Thoracic aorta (tissue), 2 donors: ENCODE measurements around the gene CRB2. TPM values are rescaled to one million over a fixed set of nuclear protein-coding genes. Genes with fewer than 3 reads are reported as not detected.

ENCODE experiments used
- ATAC-seq: fragments of 150-250 bp; one replicate; pipeline ENCODE4 v1.8.0; 2017; ENCODE audit warnings: low read depth; ENCODE audit not compliant: insufficient number of reproducible peaks, low FRiP score
- DNase-seq: peaks from one replicate; pipeline ENCODE4 v3.0.0-alpha.2; 2020; ENCODE audit warnings: low spot score
- H3K27ac ChIP-seq, 2 donors: fragments of 200-600 bp; sonication (generic); 1 replicate in 1 of 2; 2 replicates in 1 of 2; pipeline ENCODE4 v1.5.1; 2016; ENCODE audit warnings: mild to moderate bottlenecking in 2 of 2, moderate library complexity in 2 of 2
- H3K27me3 ChIP-seq: fragments of 200-600 bp; sonication (generic); replicated peaks from 2 replicates; pipeline ENCODE4 v1.6.0; 2016; ENCODE audit warnings: mild to moderate bottlenecking; ENCODE audit not compliant: insufficient read depth
- H3K36me3 ChIP-seq: fragments of 200-600 bp; sonication (generic); one replicate; pipeline ENCODE4 v1.5.1; 2016
- H3K4me1 ChIP-seq, 2 donors: fragments of 200-600 bp; sonication (generic); 1 replicate in 1 of 2; 2 replicates in 1 of 2; pipeline versions ENCODE4 v1.5.1 to v1.6.0; 2016; ENCODE audit warnings: low read depth in 2 of 2, mild to moderate bottlenecking in 1 of 2; ENCODE audit not compliant: control insufficient read depth in 1 of 2
- H3K4me3 ChIP-seq: fragments of 200-600 bp; sonication (generic); 2 replicates; pipeline ENCODE4 v1.5.1; 2016; ENCODE audit warnings: mild to moderate bottlenecking
- H3K9me3 ChIP-seq: fragments of 200-600 bp; sonication (generic); 2 replicates; pipeline ENCODE4 v1.5.1; 2016
- total RNA-seq, 2 donors: library from RNA; depleted of rRNA; stranded (reverse); fragments of >200 nt; gene quantifications; one replicate each; pipeline versions ENCODE4 v1.1.0 to v1.2.3, GENCODE V29; 2016
- TF ChIP-seq, protein P1 (sequence below): fragments of 200-600 bp; sonication (generic); IDR thresholded peaks from one replicate; pipeline ENCODE4 v1.5.1; 2019; ENCODE audit warnings: antibody characterized with exemption

Gene CRB2
- total RNA-seq, 2 donors from 2014 or later = not detected

DNA sequence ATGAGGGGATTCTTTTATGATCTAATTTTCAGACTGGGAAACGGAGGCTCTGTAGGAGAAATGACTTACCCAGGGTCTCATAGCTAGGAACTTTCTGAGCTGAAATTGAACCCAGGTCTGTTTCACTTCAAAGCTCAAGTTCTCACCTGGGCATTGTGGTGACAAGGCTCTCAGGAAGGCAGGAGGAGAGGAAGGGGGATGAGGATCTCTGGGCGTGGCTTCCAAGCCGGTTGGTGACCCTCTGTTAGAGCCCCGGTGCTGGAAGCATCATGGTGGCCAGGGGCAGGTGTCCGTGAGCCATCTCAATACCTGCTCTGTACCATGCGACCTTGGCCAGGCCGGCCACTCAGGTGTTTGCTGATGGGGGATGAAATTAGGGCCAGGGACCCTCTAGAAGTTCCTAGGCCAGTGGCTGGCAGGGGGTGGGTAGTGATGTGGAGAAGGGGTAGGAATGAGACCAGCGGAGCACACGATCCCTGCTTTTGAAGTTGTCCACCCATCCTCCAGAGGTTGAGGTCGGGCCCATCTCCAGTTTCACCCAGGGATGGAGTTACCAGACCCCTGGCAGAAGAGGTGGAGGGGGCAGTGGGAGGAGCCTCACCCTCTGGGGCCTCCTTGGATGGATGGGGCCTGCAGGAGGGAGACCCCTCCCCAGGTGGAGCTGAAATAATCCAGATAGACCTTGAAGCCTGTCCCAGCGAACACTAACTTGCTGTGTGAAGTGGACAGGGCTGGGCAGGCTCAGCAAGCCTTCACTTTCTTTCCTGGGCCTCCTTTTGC is 5.9 kb downstream of the CRB2 start:
- H3K27me3 ChIP-seq = no peaks in the 10 kb centered on the region
- H3K36me3 ChIP-seq = no peaks in the 10 kb centered on the region
- TF ChIP-seq, protein P1, sequence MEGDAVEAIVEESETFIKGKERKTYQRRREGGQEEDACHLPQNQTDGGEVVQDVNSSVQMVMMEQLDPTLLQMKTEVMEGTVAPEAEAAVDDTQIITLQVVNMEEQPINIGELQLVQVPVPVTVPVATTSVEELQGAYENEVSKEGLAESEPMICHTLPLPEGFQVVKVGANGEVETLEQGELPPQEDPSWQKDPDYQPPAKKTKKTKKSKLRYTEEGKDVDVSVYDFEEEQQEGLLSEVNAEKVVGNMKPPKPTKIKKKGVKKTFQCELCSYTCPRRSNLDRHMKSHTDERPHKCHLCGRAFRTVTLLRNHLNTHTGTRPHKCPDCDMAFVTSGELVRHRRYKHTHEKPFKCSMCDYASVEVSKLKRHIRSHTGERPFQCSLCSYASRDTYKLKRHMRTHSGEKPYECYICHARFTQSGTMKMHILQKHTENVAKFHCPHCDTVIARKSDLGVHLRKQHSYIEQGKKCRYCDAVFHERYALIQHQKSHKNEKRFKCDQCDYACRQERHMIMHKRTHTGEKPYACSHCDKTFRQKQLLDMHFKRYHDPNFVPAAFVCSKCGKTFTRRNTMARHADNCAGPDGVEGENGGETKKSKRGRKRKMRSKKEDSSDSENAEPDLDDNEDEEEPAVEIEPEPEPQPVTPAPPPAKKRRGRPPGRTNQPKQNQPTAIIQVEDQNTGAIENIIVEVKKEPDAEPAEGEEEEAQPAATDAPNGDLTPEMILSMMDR = no peak
- ATAC-seq = no peak
- no peak for DNase-seq
- no peaks in the 10 kb centered on the region for H3K9me3 ChIP-seq
- no peak overlapping the region for H3K27ac ChIP-seq
- no peaks in the 10 kb centered on the region for H3K4me1 ChIP-seq
- H3K4me3 ChIP-seq = no peak overlapping the region

DNA sequence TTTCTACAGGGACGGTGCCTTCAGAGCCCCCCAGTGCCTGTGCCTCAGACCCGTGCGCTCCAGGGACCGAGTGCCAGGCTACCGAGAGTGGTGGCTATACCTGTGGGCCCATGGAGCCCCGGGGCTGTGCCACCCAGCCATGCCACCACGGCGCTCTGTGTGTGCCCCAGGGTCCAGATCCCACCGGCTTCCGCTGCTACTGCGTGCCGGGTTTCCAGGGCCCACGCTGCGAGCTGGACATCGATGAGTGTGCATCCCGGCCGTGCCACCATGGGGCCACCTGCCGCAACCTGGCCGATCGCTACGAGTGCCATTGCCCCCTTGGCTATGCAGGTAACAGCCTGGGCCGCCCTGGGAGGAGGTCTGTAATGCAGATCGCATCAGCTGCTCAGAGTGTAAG is 6.9 kb downstream of the CRB2 start:
- ATAC-seq (no peak), DNase-seq (no peak)
- H3K4me3 ChIP-seq = no peak overlapping the region
- H3K27ac ChIP-seq = no peak overlapping the region
- H3K36me3 ChIP-seq = no peaks in the 10 kb centered on the region
- no peaks in the 10 kb centered on the region for H3K9me3 ChIP-seq
- no peaks in the 10 kb centered on the region for H3K27me3 ChIP-seq
- TF ChIP-seq, protein P1 = no peak
- H3K4me1 ChIP-seq = no peaks in the 10 kb centered on the region

GRCh38 chr9:123364241-123364824 is 8.3 kb downstream of the CRB2 start:
- Histone ChIP-seq H3K4me1 (no peaks in the 10 kb centered on the region), H3K9me3 (no peaks in the 10 kb centered on the region), H3K27me3 (no peaks in the 10 kb centered on the region), H3K4me3 (no peak overlapping the region), H3K27ac (no peak overlapping the region), H3K36me3 (no peaks in the 10 kb centered on the region)
- DNase-seq (no peak), ATAC-seq (no peak)
- TF ChIP-seq, protein P1 = no peak

GRCh38 chr9:123365287-123365880 is 9.4 kb downstream of the CRB2 start:
- no peaks in the 10 kb centered on the region for H3K9me3 ChIP-seq
- no peaks in the 10 kb centered on the region for H3K4me1 ChIP-seq
- DNase-seq (no peak), ATAC-seq (no peak)
- TF ChIP-seq, protein P1 = no peak
- no peak overlapping the region for H3K27ac ChIP-seq
- H3K4me3 ChIP-seq = no peak overlapping the region
- no peaks in the 10 kb centered on the region for H3K27me3 ChIP-seq
- H3K36me3 ChIP-seq = no peaks in the 10 kb centered on the region

DNA sequence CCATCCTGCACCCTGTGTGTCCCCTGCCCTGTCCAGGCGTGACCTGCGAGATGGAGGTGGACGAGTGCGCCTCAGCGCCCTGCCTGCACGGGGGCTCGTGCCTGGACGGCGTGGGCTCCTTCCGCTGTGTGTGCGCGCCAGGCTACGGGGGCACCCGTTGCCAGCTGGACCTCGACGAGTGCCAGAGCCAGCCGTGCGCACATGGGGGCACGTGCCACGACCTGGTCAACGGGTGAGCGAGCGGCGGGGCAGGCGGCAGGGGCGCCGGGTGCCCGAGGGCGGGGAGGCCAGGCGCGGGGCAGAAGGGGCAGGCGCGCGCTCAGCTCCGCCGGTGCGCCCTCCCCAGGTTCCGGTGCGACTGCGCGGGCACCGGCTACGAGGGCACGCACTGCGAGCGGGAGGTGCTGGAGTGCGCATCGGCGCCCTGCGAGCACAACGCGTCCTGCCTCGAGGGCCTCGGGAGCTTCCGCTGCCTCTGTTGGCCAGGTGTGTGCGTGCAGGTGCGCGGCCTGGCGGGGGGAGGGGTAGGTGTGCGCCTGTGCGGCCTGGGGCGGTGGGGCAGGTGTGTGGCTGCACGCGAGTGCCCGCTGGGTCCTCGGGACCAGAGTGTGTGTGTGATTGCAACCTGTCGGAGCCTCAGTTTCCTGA is 10.0 kb downstream of the CRB2 start:
- H3K4me3 ChIP-seq = no peak overlapping the region

More for the DNA sequence above, 10.0 kb downstream of the CRB2 start:
- ATAC-seq = no peak
- no peak for DNase-seq
- TF ChIP-seq, protein P1 = no peak
- Histone ChIP-seq H3K36me3 (no peaks in the 10 kb centered on the region), H3K4me1 (no peaks in the 10 kb centered on the region), H3K27ac (no peak overlapping the region), H3K9me3 (no peaks in the 10 kb centered on the region), H3K27me3 (no peaks in the 10 kb centered on the region)
